GM12864 (cell line): ENCODE measurements around the gene PNPLA7.
"Not testable (repeated sequence)": the region's sequence is repeated elsewhere in the genome, so short reads cannot be mapped to it uniquely, and the experiment has no call there.

Experiments used
- DNase-seq: peaks from one replicate; pipeline ENCODE4 v3.0.0-alpha.2; 2011; ENCODE audit warnings: low read depth
- H3K4me3 ChIP-seq: 2 replicates; pipeline ENCODE4 v1.5.1; 2011; ENCODE audit warnings: mild to moderate bottlenecking, low read depth, low read length, control low read depth
- TF ChIP-seq, protein P1 (sequence below): IDR thresholded peaks from 2 replicates; pipeline ENCODE4 v1.5.1; 2011; ENCODE audit warnings: low read depth, mild to moderate bottlenecking, moderate library complexity, low read length, control low read depth, inconsistent platforms; ENCODE audit errors: missing control alignments

The PNPLA7 gene

DNA sequence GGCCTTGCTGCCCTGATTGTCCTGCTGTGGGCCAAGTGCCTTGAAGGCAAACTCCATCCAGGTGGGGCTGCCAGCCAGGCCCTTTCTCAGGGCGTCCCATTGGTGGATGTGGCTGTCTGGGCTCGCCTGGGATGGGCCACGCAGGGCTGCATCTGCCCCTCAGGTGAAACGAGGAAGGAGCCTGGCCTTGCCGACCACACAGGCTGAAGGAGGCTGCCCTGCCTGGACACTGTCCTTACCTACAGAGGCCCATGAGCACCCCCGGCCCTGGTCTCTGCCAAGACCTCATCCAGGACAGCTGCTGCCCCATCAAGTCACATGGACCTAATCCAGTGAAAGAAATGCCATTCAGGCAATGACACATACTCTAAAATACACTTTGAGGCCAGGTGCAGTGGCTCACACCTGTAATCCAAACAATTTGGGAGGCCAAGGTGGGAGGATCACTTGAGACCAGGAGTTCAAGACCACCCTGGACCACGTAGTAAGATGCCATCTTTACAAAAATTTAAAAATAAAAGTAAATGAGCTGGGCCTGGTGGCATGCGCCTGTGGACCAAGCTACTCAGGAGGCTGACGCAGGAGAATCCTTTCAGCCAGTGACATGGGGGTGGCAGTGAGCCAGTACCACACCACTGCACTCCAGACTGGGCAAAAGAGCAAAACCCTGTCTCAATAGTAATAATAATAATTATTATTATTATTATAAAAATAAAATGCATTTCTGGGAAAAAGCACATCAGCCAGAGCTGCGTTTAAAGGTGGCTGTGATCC lies 33.9 kb downstream of the PNPLA7 start:
- H3K4me3 ChIP-seq, result no peak overlapping the region
- no peak for DNase-seq
- TF ChIP-seq, protein P1, sequence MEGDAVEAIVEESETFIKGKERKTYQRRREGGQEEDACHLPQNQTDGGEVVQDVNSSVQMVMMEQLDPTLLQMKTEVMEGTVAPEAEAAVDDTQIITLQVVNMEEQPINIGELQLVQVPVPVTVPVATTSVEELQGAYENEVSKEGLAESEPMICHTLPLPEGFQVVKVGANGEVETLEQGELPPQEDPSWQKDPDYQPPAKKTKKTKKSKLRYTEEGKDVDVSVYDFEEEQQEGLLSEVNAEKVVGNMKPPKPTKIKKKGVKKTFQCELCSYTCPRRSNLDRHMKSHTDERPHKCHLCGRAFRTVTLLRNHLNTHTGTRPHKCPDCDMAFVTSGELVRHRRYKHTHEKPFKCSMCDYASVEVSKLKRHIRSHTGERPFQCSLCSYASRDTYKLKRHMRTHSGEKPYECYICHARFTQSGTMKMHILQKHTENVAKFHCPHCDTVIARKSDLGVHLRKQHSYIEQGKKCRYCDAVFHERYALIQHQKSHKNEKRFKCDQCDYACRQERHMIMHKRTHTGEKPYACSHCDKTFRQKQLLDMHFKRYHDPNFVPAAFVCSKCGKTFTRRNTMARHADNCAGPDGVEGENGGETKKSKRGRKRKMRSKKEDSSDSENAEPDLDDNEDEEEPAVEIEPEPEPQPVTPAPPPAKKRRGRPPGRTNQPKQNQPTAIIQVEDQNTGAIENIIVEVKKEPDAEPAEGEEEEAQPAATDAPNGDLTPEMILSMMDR, result no peak

DNA sequence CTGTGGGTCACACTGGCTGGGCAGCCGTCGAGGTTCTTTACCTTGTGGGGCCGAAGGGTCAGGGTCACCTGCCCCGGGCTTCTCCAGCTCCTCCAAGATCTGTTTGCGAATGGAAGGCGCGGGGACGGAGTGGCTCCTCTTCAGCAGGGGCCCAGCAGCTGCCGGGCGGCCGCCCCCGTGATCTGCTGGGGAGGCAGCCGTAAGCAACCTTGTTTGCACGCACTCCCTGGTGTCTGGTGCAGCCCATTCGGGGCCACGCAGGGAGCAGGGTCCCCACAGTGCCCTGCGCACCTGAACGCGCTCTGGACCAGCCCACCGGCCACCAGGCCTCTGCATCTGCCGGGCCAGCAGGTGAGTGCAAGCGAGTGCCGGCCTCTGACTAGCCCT lies 34.9 kb downstream of the PNPLA7 start:
- H3K4me3 ChIP-seq, result no peak overlapping the region
- TF ChIP-seq, protein P1, result no peak
- DNase-seq, result no peak

DNA sequence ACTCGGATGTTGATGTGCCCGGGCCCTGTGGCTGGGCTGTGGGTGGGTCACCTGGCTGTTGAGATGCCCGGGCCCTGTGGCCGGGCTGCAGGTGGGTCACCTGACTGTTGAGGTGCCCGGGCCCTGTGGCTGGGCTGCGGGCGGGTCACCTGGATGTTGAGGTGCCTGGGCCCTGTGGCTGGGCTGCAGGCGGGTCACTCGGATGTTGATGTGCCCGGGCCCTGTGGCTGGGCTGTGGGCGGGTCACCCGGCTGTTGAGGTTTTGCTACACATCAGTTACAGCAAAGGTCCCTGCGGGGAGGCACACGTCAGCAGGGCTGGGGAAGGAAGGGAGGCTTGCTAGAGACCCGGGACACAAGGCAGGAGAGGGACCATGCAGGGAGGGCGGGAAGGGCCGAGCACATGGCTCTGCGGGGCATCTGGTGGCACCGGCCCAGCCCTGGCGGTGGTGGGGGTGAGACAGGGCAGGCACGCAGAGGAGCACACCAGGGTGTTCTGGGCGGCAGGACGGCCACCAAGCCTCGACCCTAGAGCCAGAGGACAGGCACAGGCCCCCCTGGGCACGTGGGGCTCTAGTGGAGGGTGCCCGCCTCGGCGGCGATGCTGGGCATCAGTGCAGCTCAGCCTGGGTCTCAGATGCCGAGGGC lies 35.4 kb downstream of the PNPLA7 start:
- no peak overlapping the region for H3K4me3 ChIP-seq
- TF ChIP-seq, protein P1, result no peak
- DNase-seq, result no peak

DNA sequence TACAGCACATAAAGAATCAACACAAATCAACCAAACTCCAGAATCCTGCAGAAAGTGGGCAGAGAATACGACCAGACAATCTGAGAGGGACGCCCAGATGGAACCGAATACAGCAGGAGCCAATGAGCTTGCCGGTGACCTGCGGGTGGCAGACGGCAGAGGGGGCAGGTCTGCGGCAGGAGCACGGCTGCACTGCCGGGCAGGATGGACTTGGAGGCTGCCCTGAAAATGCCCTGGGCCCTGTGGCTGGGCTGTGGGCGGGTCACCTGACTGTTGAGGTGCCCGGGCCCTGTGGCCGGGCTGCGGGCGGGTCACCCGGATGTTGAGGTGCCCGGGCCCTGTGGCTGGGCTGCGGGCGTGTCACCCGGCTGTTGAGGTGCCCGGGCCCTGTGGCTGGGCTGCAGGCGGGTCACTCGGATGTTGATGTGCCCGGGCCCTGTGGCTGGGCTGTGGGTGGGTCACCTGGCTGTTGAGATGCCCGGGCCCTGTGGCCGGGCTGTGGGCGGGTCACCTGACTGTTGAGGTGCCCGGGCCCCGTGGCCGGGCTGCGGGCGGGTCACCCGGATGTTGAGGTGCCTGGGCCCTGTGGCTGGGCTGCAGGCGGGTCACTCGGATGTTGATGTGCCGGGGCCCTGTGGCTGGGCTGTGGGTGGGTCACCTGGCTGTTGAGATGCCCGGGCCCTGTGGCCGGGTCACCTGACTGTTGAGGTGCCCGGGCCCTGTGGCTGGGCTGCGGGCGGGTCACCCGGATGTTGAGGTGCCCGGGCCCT lies 36.2 kb downstream of the PNPLA7 start:
- DNase-seq, H3K4me3 ChIP-seq: not testable (repeated sequence)

DNA sequence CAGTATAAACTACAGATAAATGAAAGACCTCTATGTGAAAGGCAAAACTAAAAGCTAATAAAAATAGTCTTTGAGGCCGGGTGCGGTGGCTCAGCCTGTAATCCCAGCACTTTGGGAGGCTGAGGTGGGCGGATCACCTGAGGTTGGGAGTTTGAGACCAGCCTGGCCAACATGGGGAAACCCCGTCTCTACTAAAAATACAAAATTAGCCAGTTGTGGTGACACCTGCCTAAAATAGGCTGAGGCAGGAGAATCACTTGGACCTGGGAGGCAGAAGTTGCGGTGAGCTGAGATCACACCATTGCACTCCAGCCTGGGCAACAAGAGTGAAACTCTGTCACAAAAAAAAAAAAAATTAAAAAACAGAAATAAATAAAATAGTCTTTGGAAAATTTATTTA lies 37.1 kb downstream of the PNPLA7 start:
- H3K4me3 ChIP-seq, DNase-seq: not testable (repeated sequence)

DNA sequence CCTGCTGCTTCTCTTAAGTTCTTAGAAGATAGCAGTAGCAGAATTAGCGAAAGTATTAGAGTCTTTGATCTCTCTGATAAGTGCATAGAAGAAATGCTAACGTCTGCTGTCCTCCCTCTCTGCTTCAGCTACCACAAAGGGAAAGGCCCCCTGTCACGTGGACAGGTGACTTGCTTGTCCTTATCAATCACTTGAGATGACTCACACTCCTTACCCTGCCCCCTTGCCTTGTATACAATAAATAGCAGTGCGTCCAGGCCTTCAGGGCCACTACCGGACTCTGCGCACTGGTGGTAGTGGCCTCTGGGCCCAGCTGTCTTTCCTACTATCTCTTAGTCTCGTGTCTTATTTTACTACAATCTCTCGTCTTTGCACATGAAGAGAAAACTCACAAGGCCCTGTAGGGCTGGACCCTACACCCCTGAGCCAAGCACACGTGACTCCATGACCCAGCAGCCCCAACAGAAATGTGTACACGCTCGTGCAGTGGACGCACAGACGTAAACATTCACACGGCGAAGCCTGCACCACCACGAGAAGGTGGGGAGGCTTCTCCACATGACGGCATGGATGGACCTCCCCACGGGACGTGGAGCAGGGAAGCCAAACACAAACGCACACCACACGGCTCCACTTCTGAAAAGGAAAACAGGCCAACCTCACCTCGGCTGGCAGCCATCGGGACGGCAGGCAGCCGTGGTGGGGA lies 38.3 kb downstream of the PNPLA7 start:
- DNase-seq, result no peak
- H3K4me3 ChIP-seq, result no peak overlapping the region
- TF ChIP-seq, protein P1, result no peak

DNA sequence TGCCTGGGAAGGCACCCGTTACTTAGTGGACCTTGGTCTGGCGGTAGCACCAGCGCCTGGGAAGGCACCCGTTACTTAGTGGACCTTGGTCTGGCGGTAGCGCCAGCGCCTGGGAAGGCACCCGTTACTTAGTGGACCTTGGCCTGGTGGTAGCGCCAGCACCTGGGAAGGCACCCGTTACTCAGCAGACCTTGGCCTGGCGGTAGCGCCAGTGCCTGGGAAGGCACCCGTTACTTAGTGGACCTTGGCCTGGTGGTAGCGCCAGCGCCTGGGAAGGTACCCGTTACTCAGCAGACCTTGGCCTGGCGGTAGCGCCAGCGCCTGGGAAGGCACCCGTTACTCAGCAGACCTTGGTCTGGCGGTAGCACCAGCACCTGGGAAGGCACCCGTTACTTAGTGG lies 39.1 kb downstream of the PNPLA7 start:
- not testable (repeated sequence) for DNase-seq, H3K4me3 ChIP-seq

DNA sequence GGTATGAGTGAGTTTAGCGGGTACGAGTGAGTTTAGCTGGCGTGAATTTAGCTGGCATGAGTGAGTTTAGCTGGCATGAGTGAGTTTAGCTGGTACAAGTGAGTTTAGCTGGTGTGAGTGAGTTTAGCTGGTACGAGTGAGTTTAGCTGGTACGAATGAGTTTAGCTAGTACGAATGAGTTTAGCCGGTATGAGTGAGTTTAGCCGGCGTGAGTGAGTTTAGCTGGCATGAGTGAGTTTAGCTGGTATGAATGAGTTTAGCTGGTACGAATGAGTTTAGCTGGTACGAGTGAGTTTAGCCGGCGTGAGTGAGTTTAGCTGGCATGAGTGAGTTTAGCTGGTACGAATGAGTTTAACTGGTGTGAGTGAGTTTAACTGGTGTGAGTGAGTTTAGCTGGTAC lies 41.0 kb downstream of the PNPLA7 start:
- TF ChIP-seq, protein P1, result no peak
- DNase-seq, result no peak
- H3K4me3 ChIP-seq, result no peak overlapping the region
